H1 (cell line): ENCODE data around the gene ATP5MC2. TPM values are rescaled to one million over a fixed set of nuclear protein-coding genes. Genes with fewer than 3 reads are reported as not detected.

Experiments used
- CBX5 ChIP-seq: fragments of 300-800, 300-1000 bp; sonication (generic); IDR thresholded peaks from 2 replicates; pipeline ENCODE4 v1.7.1; 2016; ENCODE audit warnings: antibody characterized with exemption, low read length, low read depth
- PHF8 ChIP-seq: fragments of 200-600 bp; sonication (generic); conservative IDR thresholded peaks from 2 replicates; pipeline ENCODE4 v1.7.1; 2012; ENCODE audit warnings: low read depth, mild to moderate bottlenecking, inconsistent platforms, low read length, moderate library complexity
- POLR2A ChIP-seq, 2 experiments: IDR thresholded peaks; 1 replicate in 1 of 2; 2 replicates in 1 of 2; pipeline ENCODE4 v1.6.1; 2011; ENCODE audit warnings: low read depth in 2 of 2, low read length in 2 of 2, mild to moderate bottlenecking in 2 of 2; ENCODE audit errors: control extremely low read depth in 1 of 2
- SRF ChIP-seq: IDR thresholded peaks from 2 replicates; pipeline ENCODE4 v1.6.1; 2011; ENCODE audit warnings: mild to moderate bottlenecking, low read depth, low read length, moderate library complexity
- SUZ12 ChIP-seq: fragments of 200-600 bp; sonication (generic); IDR thresholded peaks from 2 replicates; pipeline ENCODE4 v1.6.1; 2012; ENCODE audit warnings: mild to moderate bottlenecking, inconsistent platforms, low read length, moderate library complexity, mixed read lengths
- polyA plus RNA-seq, 7 experiments: library from polyadenylated mRNA; depleted of rRNA in 3 of 7; stranded (reverse) in 5 of 7; unstranded in 2 of 7; fragments of >200 nt in 5 of 7; fragments of 200-250 nt in 2 of 7; gene quantifications; 1 replicate in 5 of 7; 2 replicates in 1 of 7; 4 replicates in 1 of 7; pipeline versions ENCODE4 v1.2.1 to v1.2.3, GENCODE V29; 2011 to 2013; ENCODE audit warnings: missing spikeins in 2 of 7, mixed read lengths in 2 of 7
- total RNA-seq: library from RNA; stranded (reverse); fragmentation: NEBNext Ultra II Directional; extraction: Animal tissue kit (Norgen Biotek cat#: 25700); gene quantifications from 2 replicates; pipeline ENCODE4 v1.2.1, GENCODE V29; 2021

ATP5MC2 gene
- total and polyA plus RNA-seq, 2 of the 8 experiments (the other 6 are each of a cell fraction or from before 2014, with no cell fraction given): 408 to 952 TPM

DNA sequence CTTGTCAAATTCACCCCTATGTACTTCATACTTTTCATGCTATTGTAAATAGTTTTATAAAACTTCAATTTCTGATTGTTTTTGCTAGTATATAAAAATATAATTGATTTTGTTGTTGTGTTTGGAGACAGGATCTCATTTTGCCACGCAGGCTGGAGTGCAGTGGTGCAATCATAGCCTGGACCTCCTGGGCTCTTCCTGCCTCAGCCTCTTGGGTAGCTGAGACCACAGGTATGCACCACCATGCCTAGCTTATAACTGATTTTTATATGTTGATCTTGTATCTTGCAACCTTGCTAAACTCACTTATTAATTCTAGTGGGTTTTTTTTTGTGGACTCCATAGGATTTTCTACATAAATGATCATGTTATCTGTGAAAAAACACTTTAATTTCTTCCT lies 23.5 kb downstream of the ATP5MC2 start (continued):
- no peak for TF ChIP-seq PHF8
- TF ChIP-seq SRF: no peak
- TF ChIP-seq SUZ12: no peak
- no peak for TF ChIP-seq POLR2A (IDR thresholded peaks at IDR 0.05; ENCODE audit: control extremely low read depth in 1 of 2, low read depth in 2 of 2, low read length in 2 of 2)
- TF ChIP-seq CBX5: no peak
